ENCODE results near the gene SETD2. TPM values are rescaled to one million over a fixed set of nuclear protein-coding genes. Genes with fewer than 3 reads are reported as not detected.

The SETD2 gene
- polyA plus RNA-seq, 1 of the 3 experiments (the other 2 are of a cell fraction) = 12.1 TPM

DNA sequence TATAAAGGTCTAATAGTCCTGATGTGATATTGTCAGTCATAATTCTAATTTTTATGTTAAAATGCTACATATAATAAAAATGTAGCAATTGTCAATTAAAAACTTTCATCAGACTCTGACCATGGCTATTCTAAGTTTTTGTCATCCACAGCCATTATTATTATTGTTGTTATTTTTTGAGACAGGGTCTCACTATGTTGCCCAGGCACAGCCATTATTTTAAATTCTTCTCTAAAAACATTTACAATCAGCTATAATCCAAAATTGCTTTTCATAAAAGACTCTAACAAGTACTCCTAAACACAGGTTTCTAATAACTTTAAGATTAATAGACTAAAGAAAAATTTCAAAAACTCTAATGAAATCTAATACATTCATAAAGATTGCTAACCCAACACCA is 41.0 kb upstream of the SETD2 start:
- Histone ChIP-seq H3K9me3 (no peaks in the 10 kb centered on the region), H4K20me1 (ENCODE audit: insufficient read depth) (no peaks in the 10 kb centered on the region), H3K4me1 (ENCODE audit: control insufficient read depth in 1 of 2, insufficient read depth in 2 of 2, low read depth in 1 of 2, low read length in 1 of 2) (no peaks in the 10 kb centered on the region), H3K9me2 (no peaks in the 10 kb centered on the region), H3F3A (replicated peaks; ENCODE audit: insufficient read depth) (no peaks in the 10 kb centered on the region), H3K36me3 (replicated peaks in 1 of 2; ENCODE audit: control insufficient read depth in 1 of 2, insufficient read depth in 2 of 2, low read length in 1 of 2) (no peaks in the 10 kb centered on the region), H3K27me3 (ENCODE audit: insufficient read depth) (no peaks in the 10 kb centered on the region), H3K79me2 (ENCODE audit: insufficient read depth) (no peaks in the 10 kb centered on the region), H3K4me3 (ENCODE audit: low read depth in 2 of 2, low read length in 1 of 2) (no peak overlapping the region), H3K4me2 (no peak overlapping the region), H3K27ac (ENCODE audit: low read depth in 2 of 2, low read length in 1 of 2) (no peak overlapping the region), H2AFZ (ENCODE audit: low read depth) (no peak overlapping the region), H3K9ac (no peak overlapping the region)
- TF ChIP-seq, protein P1, sequence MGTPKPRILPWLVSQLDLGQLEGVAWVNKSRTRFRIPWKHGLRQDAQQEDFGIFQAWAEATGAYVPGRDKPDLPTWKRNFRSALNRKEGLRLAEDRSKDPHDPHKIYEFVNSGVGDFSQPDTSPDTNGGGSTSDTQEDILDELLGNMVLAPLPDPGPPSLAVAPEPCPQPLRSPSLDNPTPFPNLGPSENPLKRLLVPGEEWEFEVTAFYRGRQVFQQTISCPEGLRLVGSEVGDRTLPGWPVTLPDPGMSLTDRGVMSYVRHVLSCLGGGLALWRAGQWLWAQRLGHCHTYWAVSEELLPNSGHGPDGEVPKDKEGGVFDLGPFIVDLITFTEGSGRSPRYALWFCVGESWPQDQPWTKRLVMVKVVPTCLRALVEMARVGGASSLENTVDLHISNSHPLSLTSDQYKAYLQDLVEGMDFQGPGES (IDR thresholded peaks at IDR 0.05; ENCODE audit: low read depth, low read length) = no peak
- TF ChIP-seq TAF1 (IDR thresholded peaks at IDR 0.05; ENCODE audit: borderline replicate concordance, low read depth, low read length) (no peak), TEAD4 (IDR thresholded peaks at IDR 0.05; ENCODE audit: borderline replicate concordance, insufficient read depth) (no peak), GATA2 (CRISPR knock-in tag; IDR thresholded peaks at IDR 0.05) (no peak), MXI1 (IDR thresholded peaks at IDR 0.05; ENCODE audit: low read depth, low read length) (no peak), RXRA (IDR thresholded peaks at IDR 0.05; ENCODE audit: borderline replicate concordance, low read depth) (no peak), FOSL2 (IDR thresholded peaks at IDR 0.05; ENCODE audit: borderline replicate concordance, low read depth) (no peak), JUND (IDR thresholded peaks at IDR 0.05) (no peak), YY1 (IDR thresholded peaks at IDR 0.05; ENCODE audit: low read depth) (no peak)
- TF ChIP-seq, protein P2, sequence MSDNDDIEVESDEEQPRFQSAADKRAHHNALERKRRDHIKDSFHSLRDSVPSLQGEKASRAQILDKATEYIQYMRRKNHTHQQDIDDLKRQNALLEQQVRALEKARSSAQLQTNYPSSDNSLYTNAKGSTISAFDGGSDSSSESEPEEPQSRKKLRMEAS (IDR thresholded peaks at IDR 0.05; ENCODE audit: low read depth) = no peak
- ChIA-PET CTCF (no interaction called here), POLR2A (no interaction called here)
- DNase-seq = no peak

DNA sequence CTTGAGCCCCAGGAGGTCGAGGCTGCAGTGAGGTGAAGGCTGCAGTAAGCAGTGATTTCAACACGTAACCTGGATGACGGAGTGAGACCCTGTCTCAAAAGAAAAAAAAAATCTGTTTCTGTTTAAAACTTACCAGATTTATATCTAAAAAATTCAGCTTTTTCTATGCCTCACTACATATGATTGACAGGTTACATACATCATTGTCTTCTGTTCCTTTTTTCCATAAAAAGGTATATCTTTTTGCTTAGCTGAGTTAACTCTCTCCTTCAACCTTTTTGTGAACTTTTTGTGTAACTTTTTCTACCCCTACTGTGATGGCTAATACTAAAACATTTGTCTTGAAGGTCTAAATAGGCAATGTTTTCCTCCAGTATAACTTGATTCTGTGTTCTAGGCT is 38.6 kb upstream of the SETD2 start:
- Histone ChIP-seq H3K4me1 (ENCODE audit: control insufficient read depth in 1 of 2, insufficient read depth in 2 of 2, low read depth in 1 of 2, low read length in 1 of 2) (no peaks in the 10 kb centered on the region), H3K9me3 (no peaks in the 10 kb centered on the region), H4K20me1 (ENCODE audit: insufficient read depth) (no peaks in the 10 kb centered on the region), H3K36me3 (replicated peaks in 1 of 2; ENCODE audit: control insufficient read depth in 1 of 2, insufficient read depth in 2 of 2, low read length in 1 of 2) (no peaks in the 10 kb centered on the region), H3K79me2 (ENCODE audit: insufficient read depth) (no peaks in the 10 kb centered on the region), H3K9ac (no peak overlapping the region), H2AFZ (ENCODE audit: low read depth) (no peak overlapping the region), H3K4me3 (ENCODE audit: low read depth in 2 of 2, low read length in 1 of 2) (no peak overlapping the region), H3F3A (replicated peaks; ENCODE audit: insufficient read depth) (no peaks in the 10 kb centered on the region), H3K4me2 (no peak overlapping the region), H3K9me2 (no peaks in the 10 kb centered on the region), H3K27me3 (ENCODE audit: insufficient read depth) (no peaks in the 10 kb centered on the region), H3K27ac (ENCODE audit: low read depth in 2 of 2, low read length in 1 of 2) (no peak overlapping the region)
- no peak for DNase-seq
- TF ChIP-seq YY1 (IDR thresholded peaks at IDR 0.05; ENCODE audit: low read depth) (no peak), JUND (IDR thresholded peaks at IDR 0.05) (no peak), RFX5 (IDR thresholded peaks at IDR 0.05; ENCODE audit: low read length) (no peak), CHD2 (IDR thresholded peaks at IDR 0.05; ENCODE audit: low read length, partially characterized antibody) (no peak), SMC3 (IDR thresholded peaks at IDR 0.05; ENCODE audit: low read depth, low read length) (no peak), TCF12 (IDR thresholded peaks at IDR 0.05) (no peak), TAF1 (IDR thresholded peaks at IDR 0.05; ENCODE audit: borderline replicate concordance, low read depth, low read length) (no peak), MXI1 (IDR thresholded peaks at IDR 0.05; ENCODE audit: low read depth, low read length) (no peak), MEF2A (IDR thresholded peaks at IDR 0.05; ENCODE audit: borderline replicate concordance, low read depth) (no peak)
- POLR2A ChIA-PET = no interaction called here
- CTCF ChIA-PET = no interaction called here
- WGBS (ENCODE audit: low lambda C conversion rate) = 91% methylated on average over 3 of the region's 3 CpGs
